ENCODE measurements around the gene DPYSL4.

- TF ChIP-seq CTCF (IDR thresholded peaks at IDR 0.05): no peak
- no peak for TF ChIP-seq POLR2AphosphoS5 (IDR thresholded peaks at IDR 0.05)
Measured at GRCh38 chr10:132219486-132219885, 32.7 kb downstream of the DPYSL4 start.

All from prostate gland (tissue), 2 donors.